Activated effector memory CD4-positive, alpha-beta T cell treated with anti-CD3 and anti-CD28 coated beads, Interleukin-2, amount 50 U/mL, for 16 hours (primary cell): ENCODE measurements around the gene TGFBR3.
A peak's percentile ranks its signal among the peaks of the same experiment; 100 is the strongest.

Source experiments
- DNase-seq: peaks from one replicate; pipeline ENCODE4 v3.0.0-alpha.2; 2020

Gene TGFBR3

DNA sequence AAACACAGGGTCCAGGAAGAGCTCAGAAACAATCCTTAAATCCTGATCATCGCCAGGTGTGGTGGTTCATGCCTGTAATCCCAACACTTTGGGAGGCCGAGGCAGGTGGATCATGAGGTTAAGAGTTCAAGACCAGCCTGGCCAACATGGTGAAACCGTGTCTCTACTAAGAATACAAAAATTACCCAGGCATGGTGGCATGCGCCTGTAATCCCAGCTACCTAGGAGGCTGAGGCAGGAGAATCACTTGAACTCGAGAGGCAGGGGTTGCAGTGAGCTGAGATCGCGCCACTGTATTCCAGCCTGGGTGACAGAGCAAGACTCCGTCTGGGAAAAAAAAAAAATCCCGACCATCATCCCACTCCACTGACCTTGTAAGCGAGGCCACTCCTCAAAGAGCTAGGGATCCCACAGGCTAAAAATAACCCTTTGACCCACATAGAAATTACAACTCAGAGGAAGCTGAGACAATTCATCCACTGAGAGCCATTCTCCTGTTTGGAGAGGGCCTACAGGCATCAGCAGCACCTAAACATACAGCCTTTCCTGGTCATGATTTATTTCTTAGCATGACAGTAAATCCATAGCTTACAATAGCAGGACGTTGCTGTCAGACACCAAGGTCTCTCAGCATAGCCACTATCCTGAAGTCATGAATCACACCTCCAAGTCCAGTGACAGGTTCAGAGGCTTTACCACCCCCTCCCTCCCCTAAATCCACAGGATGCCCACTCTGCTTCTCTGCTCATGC, 66.7 kb downstream of the TGFBR3 start:
- DNase-seq: no peak

DNA sequence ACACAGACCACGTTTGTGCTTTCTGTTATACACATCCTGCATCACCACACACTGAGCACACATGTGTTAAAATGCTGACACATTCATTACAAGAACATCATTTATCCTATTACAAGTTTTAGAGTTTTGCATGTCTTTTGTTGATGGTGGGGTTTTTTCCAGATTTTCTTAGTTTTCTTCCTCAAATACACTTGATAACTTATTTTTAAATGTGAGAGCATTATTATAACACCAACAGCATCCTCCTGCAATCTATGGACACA, 67.3 kb downstream of the TGFBR3 start:
- no peak for DNase-seq

GRCh38 chr1:91817211-91817905, 68.6 kb downstream of the TGFBR3 start:
- DNase-seq: no peak

GRCh38 chr1:91816031-91816430, 69.9 kb downstream of the TGFBR3 start:
- DNase-seq: no peak

GRCh38 chr1:91814448-91814847, 71.5 kb downstream of the TGFBR3 start:
- no peak for DNase-seq

GRCh38 chr1:91813813-91814212, 72.1 kb downstream of the TGFBR3 start:
- DNase-seq: no peak

- DNase-seq: no peak
Measured at GRCh38 chr1:91811363-91812025, 74.5 kb downstream of the TGFBR3 start.

GRCh38 chr1:91809317-91809716, 76.6 kb downstream of the TGFBR3 start:
- no peak for DNase-seq

DNA sequence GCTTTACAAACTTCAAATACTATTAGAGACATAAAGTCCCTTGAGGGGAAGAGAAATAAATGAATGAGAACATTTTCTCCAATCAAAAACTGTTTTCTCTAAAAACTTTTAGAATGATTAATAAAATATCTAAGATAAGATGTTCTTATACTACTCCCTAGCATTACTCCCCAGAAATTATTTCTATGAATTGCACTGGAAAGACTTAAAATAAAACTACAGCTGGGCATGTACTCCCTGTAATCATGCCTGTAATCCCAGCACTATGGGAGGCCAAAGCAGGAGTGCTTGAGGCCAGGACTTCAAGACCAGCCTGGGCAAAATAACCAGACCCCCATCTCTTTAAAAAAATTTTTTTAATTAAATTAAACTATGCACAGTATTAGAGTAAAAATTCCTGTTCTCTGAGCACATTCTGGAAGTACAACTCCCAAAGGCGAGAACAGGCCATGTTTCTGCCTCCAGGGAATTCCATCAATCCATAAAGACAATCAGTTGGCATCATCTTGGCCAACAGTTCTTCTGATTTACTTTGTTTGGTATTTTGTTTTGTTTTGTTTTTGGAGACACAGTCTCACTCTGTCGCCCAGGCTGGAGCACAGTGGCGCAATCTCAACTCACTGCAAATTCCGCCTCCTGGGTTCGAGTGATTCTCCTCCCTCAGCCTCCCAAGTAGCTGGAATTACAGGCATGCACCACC, 77.9 kb downstream of the TGFBR3 start:
- no peak for DNase-seq

- no peak for DNase-seq
Measured at GRCh38 chr1:91806769-91807700, 78.9 kb downstream of the TGFBR3 start.

- DNase-seq: no peak
Measured at GRCh38 chr1:91806181-91806768, 79.7 kb downstream of the TGFBR3 start.

GRCh38 chr1:91805311-91805801, 80.6 kb downstream of the TGFBR3 start:
- DNase-seq: peak; percentile 64

GRCh38 chr1:91804546-91805023, 81.4 kb downstream of the TGFBR3 start:
- DNase-seq: peak; percentile 89

DNA sequence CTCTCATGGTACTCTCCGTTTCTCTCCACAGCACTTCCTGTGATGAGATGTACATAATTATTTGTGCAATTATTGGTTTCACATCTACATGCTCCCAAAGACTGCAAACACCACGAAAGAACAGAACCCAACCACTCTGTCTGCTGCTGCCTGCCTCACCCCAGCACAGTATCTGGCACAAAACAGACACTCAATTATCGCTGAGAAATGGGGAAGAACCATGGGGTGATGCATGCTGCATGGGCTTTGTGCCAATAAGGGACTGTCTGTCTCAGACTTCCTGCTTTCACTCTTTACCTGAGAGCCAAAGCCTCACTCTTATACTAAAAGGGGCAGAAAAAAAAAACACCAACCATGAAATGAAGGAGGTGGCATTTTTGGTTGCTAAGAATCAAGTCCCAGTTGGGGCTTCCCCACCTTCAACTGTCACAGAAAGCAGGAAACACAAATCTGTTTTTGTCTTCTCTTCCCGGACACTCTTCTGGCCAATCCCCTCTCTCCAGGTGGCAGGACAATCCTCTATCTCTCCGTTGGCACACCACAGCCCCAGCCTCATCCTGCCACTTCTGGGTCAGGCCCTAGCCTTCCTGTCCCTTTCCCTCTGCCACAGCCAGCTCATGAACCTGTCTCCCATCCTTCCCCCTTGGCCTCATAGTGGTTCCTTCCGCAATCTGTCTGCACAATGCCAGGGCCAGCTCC, 82.0 kb downstream of the TGFBR3 start:
- peak; percentile 85 for DNase-seq

DNA sequence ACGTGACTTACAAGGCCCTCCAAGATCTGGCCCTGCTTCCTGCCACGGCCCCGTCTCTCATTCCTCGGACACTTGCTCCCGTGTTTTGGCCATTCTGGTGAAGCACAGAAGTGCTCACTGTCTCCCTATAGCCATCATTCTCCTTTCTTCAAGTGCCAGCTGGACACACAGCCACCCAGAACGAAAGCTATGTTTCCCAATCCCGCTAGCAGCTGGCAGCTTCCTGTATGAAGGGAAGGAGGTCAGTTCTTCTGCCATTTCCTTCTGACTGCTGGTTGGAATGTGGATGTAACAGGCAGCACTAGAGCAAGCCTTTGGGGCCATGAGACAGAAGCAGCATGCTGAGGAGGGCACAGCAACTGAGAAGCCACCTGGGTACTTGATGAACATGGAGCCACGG, 82.8 kb downstream of the TGFBR3 start:
- DNase-seq: no peak

DNA sequence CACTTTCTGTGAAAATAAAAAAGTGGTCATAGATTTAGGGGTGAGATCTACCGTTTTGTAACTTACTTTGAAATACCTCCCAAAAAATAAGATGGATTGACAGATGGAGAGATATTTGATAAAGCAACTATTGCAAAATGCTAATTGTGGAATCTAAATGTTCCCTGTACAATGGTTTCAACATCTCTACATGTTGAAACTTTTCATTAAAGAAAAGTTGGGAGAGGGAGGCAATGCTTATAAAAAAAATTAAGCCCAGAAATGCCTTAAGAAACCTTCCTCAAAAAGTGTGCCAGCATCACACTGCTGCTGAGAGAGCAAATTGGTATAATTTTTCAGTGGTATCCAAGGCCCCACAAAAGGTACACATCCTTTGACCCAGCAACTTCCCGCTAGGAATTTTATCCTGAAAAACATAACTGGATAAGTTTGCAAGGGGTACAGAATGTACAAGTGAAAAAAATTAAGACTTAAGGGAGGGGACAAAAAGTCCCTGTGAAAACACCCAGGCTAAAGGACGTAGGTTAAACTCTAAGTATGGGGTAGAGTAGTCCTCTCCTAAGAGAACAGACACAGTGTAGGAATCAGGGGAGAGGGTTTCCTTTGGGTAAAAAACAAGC, 84.3 kb downstream of the TGFBR3 start:
- DNase-seq: no peak

DNA sequence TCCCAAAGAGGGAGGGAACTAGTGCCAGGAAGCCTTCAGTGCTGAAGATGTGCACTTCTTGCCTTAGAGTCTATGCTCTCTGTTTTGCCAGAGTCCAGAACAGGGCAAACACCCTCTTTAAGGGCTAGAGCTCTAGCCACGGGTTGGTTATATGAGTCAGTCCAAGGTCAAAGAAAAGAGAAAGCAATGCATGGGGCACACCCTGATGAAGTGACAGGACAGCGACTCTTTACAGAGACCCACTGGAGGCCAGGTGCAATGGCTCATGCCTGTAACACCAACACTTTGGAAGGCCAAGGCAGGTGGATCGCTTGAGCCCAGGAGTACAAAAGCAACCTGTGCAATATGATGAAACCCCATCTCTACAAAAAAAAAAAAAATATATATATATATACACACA, 86.1 kb downstream of the TGFBR3 start:
- DNase-seq: no peak

DNA sequence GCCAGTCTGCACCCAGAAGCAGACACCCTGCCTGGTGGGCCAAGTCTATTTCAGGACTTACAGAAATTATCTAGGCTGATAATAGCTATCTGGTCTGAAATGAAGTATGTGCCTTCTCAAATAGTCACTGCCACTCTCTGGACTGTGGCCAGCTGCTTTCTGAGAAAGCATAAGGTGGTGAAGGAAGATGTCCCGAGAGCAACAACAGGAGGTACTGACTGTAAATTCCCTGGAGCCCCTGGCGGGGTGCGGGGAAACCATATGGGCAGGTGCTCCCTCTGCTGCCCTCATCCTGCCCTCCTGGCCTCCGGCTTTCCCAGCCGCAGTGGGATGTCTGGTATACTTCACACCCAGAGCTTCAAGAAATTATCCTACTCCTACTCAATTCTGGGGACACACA, 86.8 kb downstream of the TGFBR3 start:
- DNase-seq: no peak

- no peak for DNase-seq
Measured at GRCh38 chr1:91798740-91799139, 87.2 kb downstream of the TGFBR3 start.

DNA sequence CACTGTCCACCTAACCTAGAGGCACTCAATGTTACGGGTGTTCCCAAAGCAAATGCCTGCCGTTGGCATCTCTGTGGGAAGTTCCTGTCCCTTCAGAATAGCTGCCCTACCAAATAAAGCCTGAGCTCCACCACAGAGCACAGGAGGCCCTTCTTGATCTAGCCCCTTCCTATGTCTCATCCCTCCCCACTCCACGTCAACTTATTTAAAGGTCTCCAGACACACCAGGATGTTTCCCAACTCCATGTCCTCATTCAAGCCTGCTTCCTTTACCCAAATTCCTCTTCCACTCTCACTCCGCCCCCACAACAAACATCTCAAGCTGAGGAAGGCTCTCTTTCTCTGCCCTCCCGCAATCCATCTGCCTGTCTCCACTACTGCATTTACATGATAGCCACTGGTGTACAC, 87.7 kb downstream of the TGFBR3 start:
- DNase-seq: no peak

GRCh38 chr1:91797164-91797563, 88.8 kb downstream of the TGFBR3 start:
- no peak for DNase-seq
